Measurements from ENCODE around the gene ANK3. TPM values are rescaled to one million over a fixed set of nuclear protein-coding genes. Genes with fewer than 3 reads are reported as not detected.
A peak's percentile ranks its signal among the peaks of the same experiment; 100 is the strongest.

ANK3 gene
- total RNA-seq, 2 donors from 2014 or later = 65.0 to 79.5 TPM

GRCh38 chr10:60230892-60231291 lies 158.8 kb downstream of the ANK3 start:
- H3K4me3 Mint-ChIP-seq = no peak overlapping the region
- H3K9ac ChIP-seq (ENCODE audit: extremely low read depth, low read length, poor library complexity, severe bottlenecking) = no peak overlapping the region

GRCh38 chr10:60224066-60224705 lies 165.5 kb downstream of the ANK3 start:
- H3K27ac ChIP-seq (ENCODE audit: low read depth, low read length) = no peak overlapping the region

More at GRCh38 chr10:60230892-60231291, 158.8 kb downstream of the ANK3 start:
- Histone ChIP-seq H3K9me3 (ENCODE audit: control insufficient read depth, low read length) (no peaks in the 10 kb centered on the region), H3K27me3 (ENCODE audit: control insufficient read depth, insufficient read depth, low read length, poor library complexity, severe bottlenecking) (no peaks in the 10 kb centered on the region), H3K4me3 (ENCODE audit: low read length) (no peak overlapping the region), H3K27ac (ENCODE audit: low read depth, low read length) (no peak overlapping the region), H3K4me1 (ENCODE audit: control insufficient read depth, insufficient read depth, low read length) (no peaks in the 10 kb centered on the region), H3K36me3 (ENCODE audit: control insufficient read depth, insufficient read depth, low read length) (no peaks in the 10 kb centered on the region)
- H3K27me3 Mint-ChIP-seq (ENCODE audit: insufficient read depth) = no peaks in the 10 kb centered on the region
- H3K36me3 Mint-ChIP-seq (ENCODE audit: low read depth) = no peaks in the 10 kb centered on the region
- H3K4me1 Mint-ChIP-seq = no peaks in the 10 kb centered on the region
- H3K9me3 Mint-ChIP-seq = no peaks in the 10 kb centered on the region
- DNase-seq = no peak
- no peak overlapping the region for H3K27ac Mint-ChIP-seq
- no peak for TF ChIP-seq CTCF (conservative IDR thresholded peaks at IDR 0.05)

GRCh38 chr10:60222047-60222446 lies 167.6 kb downstream of the ANK3 start:
- no peak overlapping the region for H3K27ac ChIP-seq (ENCODE audit: low read depth, low read length)
- no peak overlapping the region for H3K27ac Mint-ChIP-seq
- no peaks in the 10 kb centered on the region for H3K36me3 Mint-ChIP-seq (ENCODE audit: low read depth)
- WGBS, 2 experiments (ENCODE audit: insufficient coverage in 1 of 2, insufficient read length in 1 of 2) = 64 to 100% methylated on average over 2 to 3 of the region's 3 CpGs
- TF ChIP-seq CTCF (conservative IDR thresholded peaks at IDR 0.05) = no peak
- H3K4me3 Mint-ChIP-seq = no peak overlapping the region
- no peaks in the 10 kb centered on the region for H3K27me3 ChIP-seq (ENCODE audit: control insufficient read depth, insufficient read depth, low read length, poor library complexity, severe bottlenecking)
- no peaks in the 10 kb centered on the region for H3K9me3 Mint-ChIP-seq
- H3K27me3 Mint-ChIP-seq (ENCODE audit: insufficient read depth) = no peaks in the 10 kb centered on the region
- peak; percentile 50 for DNase-seq
- H3K9ac ChIP-seq (ENCODE audit: extremely low read depth, low read length, poor library complexity, severe bottlenecking) = no peak overlapping the region
- no peaks in the 10 kb centered on the region for H3K4me1 ChIP-seq (ENCODE audit: control insufficient read depth, insufficient read depth, low read length)
- H3K36me3 ChIP-seq (ENCODE audit: control insufficient read depth, insufficient read depth, low read length) = no peaks in the 10 kb centered on the region
- H3K4me3 ChIP-seq (ENCODE audit: low read length) = no peak overlapping the region
- no peaks in the 10 kb centered on the region for H3K9me3 ChIP-seq (ENCODE audit: control insufficient read depth, low read length)
- H3K4me1 Mint-ChIP-seq = peaks cover 8% of the 10 kb centered on the region

More at GRCh38 chr10:60224066-60224705, 165.5 kb downstream of the ANK3 start:
- Histone ChIP-seq H3K4me3 (ENCODE audit: low read length) (no peak overlapping the region), H3K9ac (ENCODE audit: extremely low read depth, low read length, poor library complexity, severe bottlenecking) (no peak overlapping the region), H3K27me3 (ENCODE audit: control insufficient read depth, insufficient read depth, low read length, poor library complexity, severe bottlenecking) (no peaks in the 10 kb centered on the region), H3K9me3 (ENCODE audit: control insufficient read depth, low read length) (no peaks in the 10 kb centered on the region), H3K36me3 (ENCODE audit: control insufficient read depth, insufficient read depth, low read length) (no peaks in the 10 kb centered on the region), H3K4me1 (ENCODE audit: control insufficient read depth, insufficient read depth, low read length) (no peaks in the 10 kb centered on the region)
- no peaks in the 10 kb centered on the region for H3K9me3 Mint-ChIP-seq
- no peak for DNase-seq
- no peak for TF ChIP-seq CTCF (conservative IDR thresholded peaks at IDR 0.05)
- no peaks in the 10 kb centered on the region for H3K36me3 Mint-ChIP-seq (ENCODE audit: low read depth)
- H3K27ac Mint-ChIP-seq = no peak overlapping the region
- no peak overlapping the region for H3K4me3 Mint-ChIP-seq
- WGBS, 2 experiments (ENCODE audit: insufficient coverage in 1 of 2, insufficient read length in 1 of 2) = 92 to 94% methylated on average over 6 to 8 of the region's 8 CpGs
- H3K27me3 Mint-ChIP-seq (ENCODE audit: insufficient read depth) = no peaks in the 10 kb centered on the region
- H3K4me1 Mint-ChIP-seq = peaks cover 8% of the 10 kb centered on the region
